ENCODE measurements around the gene RNGTT.
"Not testable (repeated sequence)": the region's sequence is repeated elsewhere in the genome, so short reads cannot be mapped to it uniquely, and the experiment has no call there.

RNGTT gene

DNA sequence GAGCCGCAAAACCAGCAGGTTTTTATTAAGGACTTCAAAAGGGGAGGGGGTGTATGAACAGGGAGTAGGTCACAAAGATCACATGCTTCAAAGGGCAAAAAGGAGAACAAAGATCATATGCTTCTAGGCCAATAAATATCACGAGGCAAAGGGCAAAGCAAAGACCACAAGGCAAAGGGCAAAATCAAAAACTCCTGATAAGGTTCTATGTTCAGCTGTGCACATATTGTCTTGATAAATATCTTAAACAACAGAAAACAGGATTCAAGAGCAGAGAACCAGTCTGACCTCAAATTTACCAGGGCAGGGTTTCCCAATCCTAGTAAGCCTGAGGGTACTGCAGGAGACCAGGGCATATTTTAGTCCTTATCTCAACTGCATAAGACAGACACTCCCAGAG is 5.8 kb upstream of the RNGTT start:
- DNase-seq = not testable (repeated sequence)

DNA sequence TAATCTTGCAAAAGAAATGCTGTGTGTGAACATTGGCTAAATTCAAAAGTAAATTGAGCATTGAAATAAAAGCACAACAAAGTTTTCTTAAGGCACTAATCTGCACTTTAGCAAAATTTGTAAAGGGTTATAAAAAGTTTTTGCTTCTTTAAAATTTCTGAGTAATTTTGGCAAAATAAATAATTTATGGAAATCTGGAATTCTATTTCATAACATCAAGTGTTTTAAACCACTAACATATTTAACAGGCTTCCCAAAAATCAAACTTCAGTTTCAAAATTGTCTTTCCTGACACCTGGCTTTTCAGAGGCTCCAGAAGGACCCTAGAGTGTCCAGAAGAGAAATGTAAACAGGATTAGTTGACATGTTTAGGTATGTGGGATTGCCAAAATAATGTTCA is 4.5 kb upstream of the RNGTT start:
- DNase-seq = no peak

DNA sequence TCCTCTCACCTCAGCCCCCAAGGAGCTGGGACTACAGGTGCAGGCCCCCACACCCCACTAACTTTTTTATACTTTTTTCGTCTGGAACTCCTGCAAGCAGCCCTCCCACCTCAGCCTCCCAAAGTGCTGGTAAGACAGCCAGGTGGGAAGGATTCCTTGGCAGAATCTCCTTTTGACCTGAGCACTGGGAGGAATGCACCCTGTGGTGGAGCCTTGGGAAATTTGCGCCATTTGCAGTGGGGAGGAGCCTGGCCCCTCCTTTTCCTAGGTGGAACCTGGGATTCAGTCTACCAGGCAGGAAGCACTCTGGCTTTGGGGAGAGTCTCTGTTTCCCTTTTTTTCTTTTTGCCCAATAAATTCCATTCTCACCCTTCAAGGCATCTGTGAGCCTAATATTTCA is 2.3 kb upstream of the RNGTT start:
- DNase-seq = no peak

DNA sequence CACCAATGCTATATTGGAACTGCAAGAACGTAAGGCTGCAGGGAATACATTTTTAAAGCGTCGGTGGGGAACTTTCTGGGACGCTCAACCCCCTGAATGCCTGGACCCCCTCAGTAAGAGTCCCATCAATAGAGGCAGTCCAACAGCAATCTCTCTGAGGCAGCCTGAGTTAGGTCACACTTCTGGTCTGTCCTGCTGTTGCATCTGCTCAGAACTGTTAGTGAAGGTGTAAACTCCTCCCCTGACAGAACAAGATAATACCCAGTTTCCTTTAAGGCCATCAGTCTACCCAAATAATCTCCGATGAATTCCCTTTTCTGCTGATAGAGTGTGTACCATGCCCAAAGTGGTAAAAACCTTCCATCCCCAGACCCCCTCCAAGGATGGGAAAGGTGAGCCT is 1.1 kb upstream of the RNGTT start:
- no peak for DNase-seq

DNA sequence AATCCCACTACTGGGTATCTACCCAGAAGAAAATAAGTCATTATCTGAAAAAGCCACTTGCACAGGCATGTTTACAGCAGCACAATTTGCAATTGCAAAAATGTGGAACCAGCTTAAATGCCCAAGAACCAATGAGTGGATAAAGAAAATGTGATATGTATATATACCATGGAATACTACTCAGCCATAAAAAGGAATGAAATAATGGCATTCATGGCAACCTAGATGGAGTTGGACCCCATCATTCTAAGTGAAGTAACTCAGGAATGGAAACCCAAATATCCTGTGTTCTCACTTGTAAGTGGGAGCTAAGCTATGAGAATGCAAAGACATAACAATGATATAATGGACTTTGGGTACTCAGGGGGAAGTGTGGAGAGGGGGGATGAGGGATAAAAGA is 4.6 kb downstream of the RNGTT start:
- no peak for DNase-seq

DNA sequence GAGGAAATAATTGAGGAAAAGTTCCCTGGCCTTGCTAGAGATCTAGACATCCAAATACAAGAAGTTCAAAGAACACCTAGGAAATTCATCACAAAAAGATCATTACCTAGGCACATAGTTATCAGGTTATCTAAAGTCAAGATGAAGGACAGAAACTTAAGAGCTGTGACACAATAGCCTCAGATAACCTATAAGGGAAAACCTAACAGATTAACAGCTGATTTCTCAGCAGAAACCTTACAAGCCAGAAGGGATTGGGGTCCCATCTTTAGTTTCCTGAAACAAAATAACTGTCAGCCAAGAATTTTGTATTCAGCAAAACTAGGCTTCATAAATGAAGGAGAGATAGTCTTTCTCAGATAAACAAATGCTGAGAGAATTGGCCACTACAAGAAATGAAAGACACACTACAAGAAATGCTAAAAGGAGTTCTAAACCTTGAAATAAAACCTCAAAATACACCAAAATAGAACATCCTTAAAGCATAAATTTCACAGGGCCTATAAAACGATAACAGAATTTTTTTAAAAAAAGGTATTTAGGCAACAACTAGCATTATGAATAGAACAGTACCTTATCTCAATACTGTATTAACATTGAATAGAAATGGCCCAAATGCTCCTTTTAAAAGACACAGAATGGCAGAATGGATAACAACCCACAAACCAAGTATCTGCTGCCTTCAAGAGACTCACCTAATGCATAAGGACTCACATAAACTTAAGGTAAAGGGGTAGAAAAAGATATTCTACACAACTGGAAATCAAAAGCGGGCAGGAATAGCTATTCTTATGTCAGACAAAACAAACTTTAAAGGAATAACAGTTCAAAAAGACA is 9.7 kb downstream of the RNGTT start:
- DNase-seq = no peak

DNA sequence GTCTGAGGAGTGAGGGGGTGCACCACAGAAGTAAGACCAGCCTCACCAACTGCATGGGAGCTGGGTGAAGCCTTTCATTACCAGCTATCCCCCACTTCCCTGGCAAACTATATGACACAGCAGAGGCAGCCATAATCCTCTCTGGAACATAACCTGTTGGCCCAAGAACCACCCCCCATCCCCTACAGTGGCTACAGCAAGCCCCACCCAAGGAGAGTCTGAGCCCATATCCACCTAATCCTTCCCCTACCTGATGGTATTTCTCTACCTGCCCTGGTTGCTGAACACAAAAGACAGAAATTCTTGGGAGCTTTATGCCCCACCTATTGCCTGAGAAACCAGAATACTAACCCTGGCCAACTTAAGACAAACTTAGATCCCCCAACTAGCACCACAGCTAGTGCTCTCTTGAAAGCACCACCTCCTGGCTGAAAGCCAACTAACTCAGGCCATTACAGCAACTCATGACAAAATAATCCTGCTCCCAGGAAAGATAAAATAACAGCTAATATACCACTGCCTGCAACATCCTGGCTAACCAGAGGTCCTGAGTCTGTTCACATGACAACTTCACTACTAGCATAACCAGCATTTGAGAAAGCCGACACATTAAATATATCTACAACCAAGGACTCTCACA is 11.2 kb downstream of the RNGTT start:
- no peak for DNase-seq

DNA sequence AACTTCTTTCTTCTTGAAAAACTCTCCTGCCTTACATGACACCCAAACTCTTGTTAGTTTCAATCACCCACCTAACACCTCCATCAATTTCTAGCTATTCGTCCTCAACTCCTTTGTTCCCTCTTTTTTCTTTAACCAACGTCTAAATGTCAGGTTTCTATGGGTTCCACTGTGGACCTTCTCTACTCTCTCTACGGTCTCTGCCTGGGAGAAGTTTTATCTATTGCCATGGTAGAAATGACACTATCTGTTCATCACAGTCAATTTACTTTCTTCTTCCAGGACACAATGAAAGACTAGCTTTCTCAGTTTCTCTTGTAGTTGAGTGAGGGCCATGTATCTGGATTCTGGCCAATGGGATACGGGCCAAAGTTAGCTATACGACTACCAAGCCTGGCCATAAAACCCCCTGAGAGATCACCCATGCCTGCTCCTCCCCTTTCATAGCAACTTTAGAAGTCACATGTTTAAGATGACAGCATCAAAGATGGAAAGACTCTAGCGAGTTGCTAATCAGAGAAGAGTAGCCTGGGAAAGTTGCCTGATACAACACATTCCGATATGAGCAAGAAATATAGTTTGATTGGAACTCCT is 17.9 kb downstream of the RNGTT start:
- DNase-seq = no peak

DNA sequence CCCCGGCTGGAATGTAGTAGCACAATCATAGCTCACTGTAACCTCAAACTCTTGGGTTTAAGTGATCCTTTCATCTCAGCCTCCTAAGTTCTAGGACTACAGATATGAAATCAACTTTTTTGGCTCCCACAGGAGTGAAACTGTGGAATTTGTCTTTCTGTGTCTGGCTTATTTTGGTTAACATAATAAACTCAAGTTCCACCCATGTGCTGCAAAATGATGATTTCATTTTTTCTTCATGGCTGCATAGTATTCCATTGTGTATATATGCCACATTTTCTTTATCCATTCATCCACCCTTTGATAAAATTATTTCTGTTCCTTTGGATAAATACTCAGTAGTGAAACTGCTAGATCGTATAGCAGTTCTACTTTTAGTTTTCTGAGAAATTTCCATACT is 29.9 kb downstream of the RNGTT start:
- DNase-seq = no peak

DNA sequence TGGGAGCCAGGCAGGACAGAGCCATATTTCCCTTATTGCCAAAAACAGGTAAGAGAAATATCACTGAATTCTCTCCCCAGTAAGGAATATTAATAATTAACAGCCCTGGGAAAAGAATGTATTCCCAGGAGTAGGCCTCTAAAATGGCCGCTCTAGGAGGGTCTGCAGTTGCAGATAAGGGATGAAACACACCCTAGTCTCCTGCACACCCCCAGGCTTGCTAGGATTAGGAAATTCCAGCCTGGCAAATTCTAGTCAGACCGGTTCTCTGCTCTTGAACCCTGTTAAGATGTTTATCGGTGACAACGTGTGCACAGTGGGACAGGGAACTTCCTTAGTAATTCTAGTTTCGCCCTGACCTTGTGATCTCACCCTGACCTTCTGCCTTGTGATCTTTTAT is 31.4 kb downstream of the RNGTT start:
- DNase-seq = not testable (repeated sequence)

DNA sequence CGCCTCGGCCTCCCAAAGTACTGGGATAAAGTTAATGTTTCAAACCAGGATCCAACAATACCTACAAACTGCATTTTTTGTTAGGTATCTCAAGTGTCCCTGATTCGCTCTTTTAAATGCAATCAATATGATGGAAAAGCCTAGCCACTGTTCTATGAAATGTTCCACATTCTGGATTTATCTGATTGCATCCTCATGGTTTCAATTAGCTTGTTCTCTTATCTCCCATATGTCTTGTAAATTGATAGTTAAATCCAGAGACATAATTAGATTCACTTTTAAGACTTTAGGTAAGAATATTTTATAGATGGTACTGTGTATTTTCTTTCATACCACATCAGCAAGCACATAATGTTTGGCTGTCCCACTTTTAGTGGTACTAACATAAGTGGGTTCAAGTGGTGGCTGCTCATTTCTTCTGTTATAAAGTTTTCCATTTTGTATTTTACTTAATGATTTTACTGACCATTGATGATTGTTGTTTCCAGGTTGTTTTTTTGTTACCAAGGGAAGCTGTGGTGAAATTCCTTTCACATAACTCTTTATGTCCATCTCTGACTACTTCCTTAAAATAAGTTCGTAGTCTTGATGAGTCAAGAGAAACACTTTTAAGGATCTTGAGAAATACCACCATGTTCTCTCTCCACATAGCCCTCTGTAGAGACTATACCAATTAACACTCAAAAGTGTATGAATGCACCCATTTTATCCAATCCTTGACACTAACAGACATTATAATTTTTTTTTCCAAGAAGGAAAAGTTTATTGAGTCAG is 40.5 kb downstream of the RNGTT start:
- no peak for DNase-seq

DNA sequence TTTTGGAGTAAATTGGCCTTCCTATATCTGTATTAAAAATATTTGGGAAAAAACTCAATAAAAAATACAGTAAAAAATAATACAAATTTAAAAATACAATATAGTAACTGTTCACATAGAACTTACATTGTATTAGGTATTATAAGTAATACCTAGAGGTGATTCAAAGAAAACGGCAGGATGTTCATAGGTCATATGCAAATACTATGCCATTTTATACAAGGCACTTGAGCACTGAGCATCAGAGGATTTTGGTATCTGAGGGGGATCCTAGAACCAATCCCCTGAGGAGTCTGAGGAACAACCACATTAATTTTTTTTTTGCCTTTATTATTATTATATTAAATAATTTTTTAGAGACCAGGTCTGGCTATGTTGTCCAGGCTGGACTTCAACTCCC is 41.7 kb downstream of the RNGTT start:
- DNase-seq = no peak

DNA sequence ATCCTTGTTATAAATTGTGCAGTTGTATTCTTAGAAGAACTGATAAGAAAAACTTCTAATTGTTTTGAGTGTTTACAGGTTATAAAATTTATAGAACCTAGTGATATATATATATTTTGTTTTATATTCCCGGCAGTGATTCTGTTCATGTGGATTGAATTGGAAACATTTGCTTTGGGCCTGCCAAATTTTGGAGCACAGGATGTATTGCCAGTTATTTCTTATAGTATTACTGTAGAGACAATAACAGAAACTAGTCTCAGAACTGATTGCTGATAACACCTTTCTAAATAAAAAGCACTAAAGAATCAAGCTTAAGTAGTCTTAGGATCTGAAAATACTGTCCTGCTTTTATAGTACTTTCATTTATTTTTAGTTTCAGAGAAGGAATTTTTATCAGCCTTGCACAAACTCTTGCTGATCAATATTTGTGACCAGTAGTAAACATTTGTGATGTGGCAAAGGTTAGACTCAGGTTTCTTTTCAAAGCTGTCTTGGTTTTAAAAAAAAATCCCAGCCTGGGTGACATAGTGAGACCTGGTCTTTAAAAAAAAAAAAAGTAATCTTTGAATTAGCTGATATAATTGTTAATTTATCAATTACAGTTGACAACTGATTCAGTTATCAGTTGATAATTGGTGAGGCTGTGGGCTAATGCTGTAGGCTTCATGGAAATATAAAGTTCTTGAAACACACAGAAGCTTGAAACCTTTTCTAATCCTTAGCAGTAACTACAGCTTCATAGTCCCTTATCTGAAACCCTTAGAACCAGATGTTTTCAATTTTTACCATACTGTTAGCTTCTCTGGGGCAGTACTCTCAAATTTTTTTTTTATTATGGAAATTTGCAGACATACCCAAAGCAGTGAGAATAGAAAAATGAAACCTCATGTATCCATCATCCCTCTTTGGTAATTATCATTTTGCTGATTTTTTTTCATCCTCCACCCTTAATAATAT is 42.4 kb downstream of the RNGTT start:
- no peak for DNase-seq

DNA sequence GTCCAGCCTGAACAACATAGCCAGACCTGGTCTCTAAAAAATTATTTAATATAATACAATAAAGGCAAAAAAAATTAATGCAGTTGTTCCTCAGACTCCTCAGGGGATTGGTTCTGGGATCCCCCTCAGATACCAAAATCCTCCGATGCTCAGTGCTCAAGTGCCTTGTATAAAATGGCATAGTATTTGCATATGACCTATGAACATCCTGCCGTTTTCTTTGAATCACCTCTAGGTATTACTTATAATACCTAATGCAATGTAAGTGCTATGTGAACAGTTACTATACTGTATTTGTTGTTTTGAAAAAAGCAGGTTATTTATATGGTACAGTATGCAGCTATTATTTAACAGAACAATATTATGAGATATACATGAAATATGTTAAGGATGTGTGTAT is 43.3 kb downstream of the RNGTT start:
- no peak for DNase-seq

DNA sequence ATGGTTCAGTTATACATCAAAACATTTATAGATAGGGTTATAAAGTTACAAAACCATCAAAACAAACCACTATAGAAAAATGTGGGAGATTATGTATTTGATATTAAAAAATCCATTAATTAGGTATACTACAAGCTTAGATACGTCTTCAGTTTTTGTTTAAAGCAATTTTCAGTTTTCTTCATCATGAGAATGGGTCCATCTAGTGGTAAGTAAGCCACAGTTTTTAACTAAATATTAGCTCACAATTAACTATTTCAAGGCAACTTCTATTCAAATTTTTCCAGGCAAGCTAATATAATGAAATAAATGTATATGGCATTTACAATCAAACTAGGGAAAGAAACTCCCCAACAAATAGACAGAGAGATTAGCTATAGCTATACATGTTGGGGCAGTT is 44.4 kb downstream of the RNGTT start:
- DNase-seq = no peak

DNA sequence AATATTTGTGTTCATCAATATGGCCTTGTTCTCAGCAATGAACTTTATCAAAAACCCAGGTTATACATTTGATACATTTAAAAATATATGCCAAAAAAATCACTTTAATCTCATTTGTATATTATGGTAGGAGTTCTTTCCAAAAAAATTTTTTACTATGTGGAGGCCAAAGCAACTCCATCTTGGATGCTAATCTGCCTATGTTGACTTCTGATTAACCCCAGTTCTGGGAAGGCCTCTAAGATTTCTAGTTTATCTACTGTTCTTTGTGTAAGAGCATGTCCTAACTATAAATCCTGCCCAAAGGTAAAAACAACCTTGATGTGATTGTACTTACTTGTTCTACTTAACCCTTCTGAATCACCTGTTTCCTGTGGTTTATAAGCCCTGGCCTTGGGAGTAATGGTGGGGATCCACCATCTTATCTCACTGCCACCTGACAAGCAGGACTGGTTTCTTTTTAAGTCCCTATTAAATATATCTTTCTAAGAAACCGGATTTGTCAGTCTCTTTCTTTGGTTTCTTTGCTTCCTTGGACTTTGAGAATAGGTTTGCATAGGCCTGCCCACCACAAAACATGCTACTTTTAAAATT is 46.7 kb downstream of the RNGTT start:
- DNase-seq = no peak

DNA sequence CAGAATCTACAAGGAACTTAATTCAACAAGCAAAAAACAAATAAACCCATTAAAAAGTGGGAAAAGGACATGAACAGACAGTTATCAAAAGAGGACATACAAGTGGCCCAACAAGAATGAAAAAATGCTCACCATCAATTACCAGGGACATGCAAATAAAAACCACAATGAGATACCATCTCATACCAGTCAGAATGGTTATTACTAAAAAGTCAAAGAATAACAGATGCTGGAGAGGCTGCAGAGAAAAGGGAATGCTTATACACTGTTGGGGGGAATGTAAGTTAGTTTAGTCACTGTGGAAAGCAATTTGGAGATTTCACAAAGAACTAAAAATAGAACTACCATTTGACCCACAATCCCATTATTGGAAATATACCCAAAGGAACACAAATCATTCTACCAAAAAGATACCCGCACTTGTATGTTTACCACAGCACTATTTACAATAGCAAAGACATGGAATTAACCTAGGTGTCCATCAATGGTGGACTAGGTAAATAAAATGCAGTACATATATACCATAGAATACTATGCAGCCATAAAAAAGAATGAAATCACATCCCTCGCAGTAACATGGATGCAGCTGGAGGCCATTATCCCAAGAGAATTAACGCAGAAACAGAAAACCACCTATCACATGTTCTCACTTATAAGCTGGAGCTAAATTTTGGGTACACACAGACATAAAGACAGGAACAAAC is 48.4 kb downstream of the RNGTT start:
- DNase-seq = no peak

DNA sequence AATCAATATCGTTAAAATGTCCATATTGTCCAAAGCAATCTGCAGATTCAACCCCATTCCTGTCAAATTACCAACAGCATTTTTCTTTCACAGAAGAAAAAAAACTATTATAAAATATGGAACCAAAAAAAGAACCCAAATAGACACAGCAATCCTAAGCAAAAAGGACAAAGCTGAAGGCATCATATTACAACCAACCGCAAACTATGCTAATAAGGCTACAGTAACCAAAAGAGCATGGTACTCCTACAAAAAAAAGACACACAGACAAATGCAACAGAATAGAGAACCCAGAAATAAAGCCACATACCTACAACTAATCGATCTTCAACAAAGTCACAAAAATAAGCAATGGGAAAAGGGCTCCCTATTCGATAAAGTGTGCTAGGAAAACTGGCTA is 49.2 kb downstream of the RNGTT start:
- DNase-seq = no peak

DNA sequence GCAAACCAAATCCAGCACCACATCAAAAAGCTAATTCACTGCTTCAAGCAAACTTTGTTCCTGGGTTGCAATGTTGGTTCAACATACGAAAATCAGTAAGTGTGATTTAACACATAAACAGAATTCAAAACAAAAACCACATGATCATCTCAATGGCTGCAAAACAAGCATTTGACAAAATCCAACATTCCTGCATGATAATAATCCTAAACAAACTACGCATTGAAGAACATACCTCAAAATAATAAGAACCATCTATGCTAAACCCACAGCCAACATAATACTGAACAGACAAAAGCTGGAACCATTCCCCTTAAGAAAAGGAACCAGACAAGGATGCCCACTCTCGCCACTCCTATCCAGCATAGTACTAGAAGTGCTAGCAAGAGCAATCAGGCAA is 49.9 kb downstream of the RNGTT start:
- no peak for DNase-seq

DNA sequence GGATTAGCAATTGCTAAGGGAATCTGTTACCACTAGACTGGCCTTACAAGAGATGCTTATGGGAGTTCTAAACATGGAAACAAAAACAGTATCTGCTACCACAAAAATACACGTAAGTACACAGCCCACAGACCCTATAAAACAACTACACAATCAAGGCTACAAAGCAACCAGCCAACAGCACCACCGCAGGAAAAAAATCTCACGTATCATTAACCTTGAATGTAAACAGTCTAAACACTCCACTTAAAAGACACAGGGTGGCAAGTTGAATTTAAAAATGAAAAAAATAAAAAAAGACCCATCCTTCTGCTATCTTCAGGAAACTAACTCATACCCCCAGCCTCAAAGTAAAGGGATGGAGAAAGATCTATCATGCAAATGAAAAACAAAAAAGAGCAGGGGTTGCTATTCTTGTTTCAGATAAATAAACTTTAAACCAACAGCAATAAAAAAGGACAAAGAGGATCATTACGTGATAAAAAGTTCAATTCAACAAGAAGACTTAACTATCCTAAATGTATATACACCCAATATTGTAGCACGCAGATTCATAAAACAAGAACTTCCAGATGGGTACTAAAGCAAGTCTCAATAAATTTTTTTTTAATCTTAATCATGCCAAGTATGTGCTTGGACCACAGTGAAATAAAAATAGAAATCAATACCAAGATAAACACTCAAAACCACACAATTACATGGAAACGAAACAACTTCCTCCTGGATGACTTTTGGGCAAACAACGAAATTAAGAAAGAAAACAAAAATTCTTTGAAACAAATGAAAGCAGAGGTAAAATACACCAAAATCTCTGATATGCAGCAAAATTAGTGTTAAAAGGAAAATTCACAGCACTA is 52.3 kb downstream of the RNGTT start:
- no peak for DNase-seq
